ENCODE data around the gene CFAP92.

DNA sequence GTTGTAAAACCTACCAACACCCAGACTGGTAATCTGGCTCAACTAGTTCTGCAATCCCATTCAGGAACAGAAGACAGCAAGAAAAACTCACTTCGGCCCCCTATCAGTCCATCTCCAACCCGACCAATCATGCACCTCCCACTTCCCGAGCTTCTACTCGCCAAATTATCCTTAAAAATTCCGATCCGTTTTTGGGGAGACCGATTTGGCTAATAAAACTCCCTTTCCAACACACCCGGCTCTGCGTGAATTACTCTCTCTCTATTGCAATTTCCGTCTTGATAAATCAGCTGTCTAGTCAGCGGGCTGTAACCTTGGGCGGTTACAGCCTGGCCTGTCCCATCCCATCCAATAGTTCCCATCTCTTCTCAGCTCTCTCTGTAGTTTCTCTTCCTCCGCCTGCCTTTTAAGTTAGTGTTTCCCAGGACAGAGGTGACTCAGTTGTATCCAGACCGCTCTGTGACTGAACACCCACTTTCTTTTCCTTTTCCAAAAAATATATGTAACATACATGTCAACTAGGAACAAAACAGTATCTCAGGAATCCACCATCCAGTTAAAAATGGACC, 115.2 kb downstream of the CFAP92 start:
- TF ChIP-seq ZNF266 (tag by site-specific recombination; IDR thresholded peaks at IDR 0.05; ENCODE audit: low read depth) = no peak
- no peak for TF ChIP-seq HOXA7 (CRISPR knock-in tag; IDR thresholded peaks at IDR 0.05; ENCODE audit: borderline replicate concordance)
